RWPE1 (cell line): ENCODE measurements around the gene AAGAB.

Experiments
- CTCF ChIA-PET: fragments of 350-600 bp; sonication (Branson Sonifier 250); formaldehyde crosslinking; extraction: SDS; loops from one replicate; lab custom pipeline; 2021; lab: Yijun Ruan, JAX
- POLR2A ChIA-PET: fragments of 400-600 bp; formaldehyde crosslinking; extraction: SDS; loops from one replicate; lab custom pipeline; 2020; ENCODE audit warnings: antibody characterized with exemption; ENCODE audit not compliant: low non-redundant PET; lab: Yijun Ruan, JAX
- DNase-seq: peaks from one replicate; pipeline ENCODE4 v3.0.0; 2012; ENCODE audit warnings: low spot score
- H3K27ac ChIP-seq: fragments of 450-650 bp; 2 replicates; pipeline ENCODE4 v1.5.1; 2017
- TF ChIP-seq, protein P1 (sequence below): fragments of 450-650 bp; conservative IDR thresholded peaks from 2 replicates; pipeline ENCODE4 v1.5.1; 2017; ENCODE audit warnings: low read depth, mild to moderate bottlenecking

AAGAB gene, protein sequence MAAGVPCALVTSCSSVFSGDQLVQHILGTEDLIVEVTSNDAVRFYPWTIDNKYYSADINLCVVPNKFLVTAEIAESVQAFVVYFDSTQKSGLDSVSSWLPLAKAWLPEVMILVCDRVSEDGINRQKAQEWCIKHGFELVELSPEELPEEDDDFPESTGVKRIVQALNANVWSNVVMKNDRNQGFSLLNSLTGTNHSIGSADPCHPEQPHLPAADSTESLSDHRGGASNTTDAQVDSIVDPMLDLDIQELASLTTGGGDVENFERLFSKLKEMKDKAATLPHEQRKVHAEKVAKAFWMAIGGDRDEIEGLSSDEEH

GRCh38 chr15:67254238-67255175 lies at the start of gene AAGAB, which contains the start of gene IQCH:
AAGAB (minus strand) TSS chr15:67254661; CDS start chr15:67254631, 30 bp downstream.
IQCH (plus strand) TSS chr15:67254786; CDS start chr15:67254897, 111 bp downstream.
- TF ChIP-seq, protein P1, sequence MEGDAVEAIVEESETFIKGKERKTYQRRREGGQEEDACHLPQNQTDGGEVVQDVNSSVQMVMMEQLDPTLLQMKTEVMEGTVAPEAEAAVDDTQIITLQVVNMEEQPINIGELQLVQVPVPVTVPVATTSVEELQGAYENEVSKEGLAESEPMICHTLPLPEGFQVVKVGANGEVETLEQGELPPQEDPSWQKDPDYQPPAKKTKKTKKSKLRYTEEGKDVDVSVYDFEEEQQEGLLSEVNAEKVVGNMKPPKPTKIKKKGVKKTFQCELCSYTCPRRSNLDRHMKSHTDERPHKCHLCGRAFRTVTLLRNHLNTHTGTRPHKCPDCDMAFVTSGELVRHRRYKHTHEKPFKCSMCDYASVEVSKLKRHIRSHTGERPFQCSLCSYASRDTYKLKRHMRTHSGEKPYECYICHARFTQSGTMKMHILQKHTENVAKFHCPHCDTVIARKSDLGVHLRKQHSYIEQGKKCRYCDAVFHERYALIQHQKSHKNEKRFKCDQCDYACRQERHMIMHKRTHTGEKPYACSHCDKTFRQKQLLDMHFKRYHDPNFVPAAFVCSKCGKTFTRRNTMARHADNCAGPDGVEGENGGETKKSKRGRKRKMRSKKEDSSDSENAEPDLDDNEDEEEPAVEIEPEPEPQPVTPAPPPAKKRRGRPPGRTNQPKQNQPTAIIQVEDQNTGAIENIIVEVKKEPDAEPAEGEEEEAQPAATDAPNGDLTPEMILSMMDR, result no peak
- ChIA-PET CTCF (interaction anchor here (1.0 kb wide), 1 partner anchor 8 kb away, joined by 3 read pairs; no protein-coding TSS in a partner anchor), POLR2A (interaction anchor here (0.6 kb wide), 1 partner anchor 28 kb away, joined by 3 read pairs; no protein-coding TSS in a partner anchor)
- peak within 1 kb of the TSS; percentile 93 for H3K27ac ChIP-seq
- DNase-seq, result peak; percentile 98

- TF ChIP-seq, protein P1, result peak; percentile 73
These were observed 49.3 kb upstream of the AAGAB start for GRCh38 chr15:67303490-67304363.

DNA sequence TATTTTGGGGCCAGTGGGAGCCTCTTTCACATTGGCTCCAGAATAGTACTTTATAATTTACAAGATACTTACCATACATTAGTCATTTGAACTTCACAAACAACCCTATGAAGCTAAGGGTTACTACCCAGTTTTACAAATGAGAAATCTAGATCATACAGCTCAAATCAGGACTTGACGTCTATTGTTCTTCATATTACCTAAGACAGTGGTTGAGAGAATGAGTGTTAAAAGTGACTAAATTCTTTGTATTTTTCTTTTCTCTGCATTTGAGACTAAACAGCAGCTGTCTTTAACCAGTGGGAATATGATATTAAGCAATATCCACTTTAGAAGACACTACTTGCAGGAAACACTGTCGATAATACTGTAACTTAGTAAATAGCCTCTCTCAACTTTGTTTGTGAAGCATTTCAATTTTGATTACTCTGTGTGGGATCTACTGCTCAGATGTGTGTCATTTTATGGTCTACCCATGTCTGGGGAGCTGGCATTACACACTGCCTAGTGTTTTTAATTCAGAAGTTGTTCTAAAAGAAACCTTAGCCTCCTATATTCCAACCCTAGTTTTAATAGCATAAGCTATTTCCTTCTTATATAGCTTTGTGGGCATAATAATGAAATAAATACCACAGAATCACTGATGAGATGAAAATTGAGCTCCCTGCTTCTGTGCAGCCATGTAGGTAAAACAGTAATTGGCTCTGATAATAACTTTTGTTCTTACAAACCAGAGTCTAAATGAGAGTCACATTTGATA lies 46.0 kb upstream of the AAGAB start:
- no peak for DNase-seq
- no peak overlapping the region for H3K27ac ChIP-seq
- ChIA-PET POLR2A (no interaction called here), CTCF (interaction anchor here (0.7 to 1.4 kb wide), 3 partner anchors 156 to 354 kb away, joined by 4 to 5 read pairs (median 4); no protein-coding TSS in a partner anchor)
- TF ChIP-seq, protein P1, result no peak

More at GRCh38 chr15:67303490-67304363, 49.3 kb upstream of the AAGAB start:
- POLR2A ChIA-PET, result no interaction called here
- CTCF ChIA-PET, result interaction anchor here (0.5 to 1.9 kb wide), 16 partner anchors 13 to 1033 kb away, joined by 3 to 22 read pairs (median 3); no protein-coding TSS in a partner anchor
- peak; percentile 55 for DNase-seq
- H3K27ac ChIP-seq, result no peak overlapping the region

GRCh38 chr15:67296684-67297083 lies 42.2 kb upstream of the AAGAB start:
- H3K27ac ChIP-seq, result no peak overlapping the region
- ChIA-PET CTCF (no interaction called here), POLR2A (no interaction called here)
- TF ChIP-seq, protein P1, result no peak
- DNase-seq, result no peak

GRCh38 chr15:67296188-67296587 lies 41.7 kb upstream of the AAGAB start:
- ChIA-PET POLR2A (no interaction called here), CTCF (no interaction called here)
- no peak overlapping the region for H3K27ac ChIP-seq
- DNase-seq, result no peak
- TF ChIP-seq, protein P1, result no peak
